HEK293T (cell line): ENCODE measurements around the gene COA1.

Experiments used
- CTBP1 ChIP-seq: fragments of 450-650 bp; IDR thresholded peaks from 2 replicates; pipeline ENCODE4 v1.6.1; 2016; ENCODE audit warnings: borderline replicate concordance
- FOXA1 ChIP-seq: fragments of 450-650 bp; IDR thresholded peaks from 2 replicates; pipeline ENCODE4 v1.6.1; 2016; ENCODE audit warnings: mild to moderate bottlenecking
- FOXK2 ChIP-seq: fragments of 450-650 bp; IDR thresholded peaks from 2 replicates; pipeline ENCODE4 v1.6.1; 2016; ENCODE audit warnings: mild to moderate bottlenecking
- PKNOX1 ChIP-seq: fragments of 450-650 bp; IDR thresholded peaks from 2 replicates; pipeline ENCODE4 v1.6.1; 2016
- SP1 ChIP-seq: fragments of 450-650 bp; IDR thresholded peaks from 2 replicates; pipeline ENCODE4 v1.6.1; 2017
- SUZ12 ChIP-seq: fragments of 450-650 bp; IDR thresholded peaks from 2 replicates; pipeline ENCODE4 v1.6.1; 2016; ENCODE audit warnings: mild to moderate bottlenecking

GRCh38 chr7:43660141-43660540 lies 69.2 kb downstream of the COA1 start:
- TF ChIP-seq SP1 = no peak
- no peak for TF ChIP-seq FOXK2
- TF ChIP-seq CTBP1 = no peak
- no peak for TF ChIP-seq SUZ12
- TF ChIP-seq PKNOX1 = no peak
- TF ChIP-seq FOXA1 = no peak
